ENCODE results near the gene SFXN2.
"Not testable (repeated sequence)": the region's sequence is repeated elsewhere in the genome, so short reads cannot be mapped to it uniquely, and the experiment has no call there.

SFXN2 gene

GRCh38 chr10:102714621-102715455 lies at the start of gene SFXN2:
Gene SFXN2 (plus strand): TSS chr10:102714636. CDS start chr10:102726637, 12,001 bp downstream.
- DNase-seq (ENCODE audit: low read depth in 2 of 2), result peak; percentile 23 to 28

GRCh38 chr10:102665904-102666509 lies 48.4 kb upstream of the SFXN2 start:
- DNase-seq (ENCODE audit: low read depth in 2 of 2), result no peak

GRCh38 chr10:102667411-102667810 lies 47.0 kb upstream of the SFXN2 start:
- DNase-seq (ENCODE audit: low read depth in 2 of 2), result not testable (repeated sequence)

GRCh38 chr10:102668326-102669107 lies 45.9 kb upstream of the SFXN2 start:
- DNase-seq (ENCODE audit: low read depth in 2 of 2), result no peak

GRCh38 chr10:102669206-102670064 lies 45.0 kb upstream of the SFXN2 start:
- no peak for DNase-seq (ENCODE audit: low read depth in 2 of 2)

GRCh38 chr10:102670065-102670670 lies 44.3 kb upstream of the SFXN2 start:
- DNase-seq (ENCODE audit: low read depth in 2 of 2), result no peak

- no peak for DNase-seq (ENCODE audit: low read depth in 2 of 2)
Measured at GRCh38 chr10:102670871-102671434, 43.5 kb upstream of the SFXN2 start.

GRCh38 chr10:102673236-102673818 lies 41.1 kb upstream of the SFXN2 start:
- DNase-seq (ENCODE audit: low read depth in 2 of 2), result no peak

- DNase-seq (ENCODE audit: low read depth in 2 of 2), result peak; percentile 33 to 54
Measured at GRCh38 chr10:102673819-102674511, 40.5 kb upstream of the SFXN2 start.

- DNase-seq (ENCODE audit: low read depth in 2 of 2), result no peak
Measured at GRCh38 chr10:102674566-102674965, 39.9 kb upstream of the SFXN2 start.

- no peak for DNase-seq (ENCODE audit: low read depth in 2 of 2)
Measured at GRCh38 chr10:102675011-102675665, 39.3 kb upstream of the SFXN2 start.

GRCh38 chr10:102675666-102676533 lies 38.5 kb upstream of the SFXN2 start:
- DNase-seq (ENCODE audit: low read depth in 2 of 2), result no peak

GRCh38 chr10:102676534-102677315 lies 37.7 kb upstream of the SFXN2 start:
- no peak for DNase-seq (ENCODE audit: low read depth in 2 of 2)

GRCh38 chr10:102677331-102678067 lies 36.9 kb upstream of the SFXN2 start:
- no peak for DNase-seq (ENCODE audit: low read depth in 2 of 2)

GRCh38 chr10:102678068-102678400 lies 36.4 kb upstream of the SFXN2 start:
- no peak for DNase-seq (ENCODE audit: low read depth in 2 of 2)

GRCh38 chr10:102678842-102679289 lies 35.6 kb upstream of the SFXN2 start:
- no peak for DNase-seq (ENCODE audit: low read depth in 2 of 2)

GRCh38 chr10:102679596-102679995 lies 34.8 kb upstream of the SFXN2 start:
- DNase-seq (ENCODE audit: low read depth in 2 of 2), result no peak

Data from stimulated activated CD4-positive, alpha-beta T cell treated with anti-CD3 and anti-CD28 coated beads, Interleukin-1b, Interleukin-23, amount 100 ng/mL, for 4 hours (primary cell).